Suprapubic skin (tissue), 4 donors: ENCODE data around the gene FYTTD1. TPM values are rescaled to one million over a fixed set of nuclear protein-coding genes. Genes with fewer than 3 reads are reported as not detected.
"Not testable (repeated sequence)": the region's sequence is repeated elsewhere in the genome, so short reads cannot be mapped to it uniquely, and the experiment has no call there.

Experiments
- DNase-seq, 2 donors: peaks; one replicate each; pipeline ENCODE4 v3.0.0-alpha.2; 2019; ENCODE audit warnings: low spot score in 2 of 2
- H3K27ac ChIP-seq: fragments of 200-600 bp; sonication (generic); one replicate; pipeline ENCODE4 v1.5.1; 2019
- H3K27me3 ChIP-seq: fragments of 200-600 bp; sonication (generic); one replicate; pipeline ENCODE4 v1.5.1; 2019
- H3K36me3 ChIP-seq: fragments of 200-600 bp; sonication (generic); one replicate; pipeline ENCODE4 v1.5.1; 2019
- H3K4me1 ChIP-seq: fragments of 200-600 bp; sonication (generic); one replicate; pipeline ENCODE4 v1.5.1; 2019
- H3K4me3 ChIP-seq: fragments of 200-600 bp; sonication (generic); one replicate; pipeline ENCODE4 v1.5.1; 2019; ENCODE audit warnings: mild to moderate bottlenecking
- H3K9me3 ChIP-seq: fragments of 200-600 bp; sonication (generic); one replicate; pipeline ENCODE4 v1.5.1; 2019
- CTCF ChIP-seq, 2 donors: fragments of 200-600 bp in 1 of 2; fragments of 450-650 bp in 1 of 2; sonication (generic) in 1 of 2; IDR thresholded peaks; one replicate each; pipeline ENCODE4 v1.5.1; 2016 to 2019; ENCODE audit warnings: antibody characterized with exemption in 2 of 2, mild to moderate bottlenecking in 1 of 2, moderate library complexity in 1 of 2
- EP300 ChIP-seq: sonication (generic); formaldehyde crosslinking; IDR thresholded peaks from one replicate; pipeline ENCODE4 v1.6.1; 2017; ENCODE audit warnings: antibody characterized with exemption
- POLR2A ChIP-seq, 2 donors: fragments of 450-650 bp; IDR thresholded peaks; one replicate each; pipeline ENCODE4 v1.6.1; 2017; ENCODE audit warnings: antibody characterized with exemption in 2 of 2, mild to moderate bottlenecking in 2 of 2, moderate library complexity in 2 of 2
- POLR2AphosphoS5 ChIP-seq, 3 donors: sonication (generic); formaldehyde crosslinking; IDR thresholded peaks; one replicate each; pipeline ENCODE4 v1.6.1; 2017; ENCODE audit warnings: antibody characterized with exemption in 3 of 3
- WGBS: methylation state at CpG from one replicate; pipeline ENCODE4 v1.1.5; 2018; 5-methylcytosine and 5-hydroxymethylcytosine counted together
- total RNA-seq, 4 donors: library from RNA; depleted of rRNA; stranded (reverse); fragments of >200 nt; gene quantifications; one replicate each; pipeline ENCODE4 v1.1.0, GENCODE V29; 2016

Gene FYTTD1
- total RNA-seq, 4 donors from 2014 or later = 46.6 to 53.3 (median 49.9) TPM

GRCh38 chr3:197722734-197723133 is 26.9 kb upstream of the FYTTD1 start:
- H3K4me1 ChIP-seq = no peaks in the 10 kb centered on the region
- H3K9me3 ChIP-seq = no peaks in the 10 kb centered on the region
- no peak for DNase-seq
- no peaks in the 10 kb centered on the region for H3K36me3 ChIP-seq
- H3K27ac ChIP-seq = no peak overlapping the region
- WGBS = 96% methylated on average over 2 of the region's 2 CpGs
- H3K27me3 ChIP-seq = no peaks in the 10 kb centered on the region
- no peak for TF ChIP-seq POLR2AphosphoS5 (IDR thresholded peaks at IDR 0.05)
- H3K4me3 ChIP-seq = no peak overlapping the region

- H3K9me3 ChIP-seq, H3K36me3 ChIP-seq, DNase-seq, H3K4me1 ChIP-seq, H3K27ac ChIP-seq, H3K27me3 ChIP-seq, H3K4me3 ChIP-seq: not testable (repeated sequence)
- WGBS = 95% methylated on average over 3 of the region's 3 CpGs
Measured at GRCh38 chr3:197727878-197728277, 21.8 kb upstream of the FYTTD1 start.

GRCh38 chr3:197728487-197728886 is 21.2 kb upstream of the FYTTD1 start:
- no peaks in the 10 kb centered on the region for H3K27me3 ChIP-seq
- no peaks in the 10 kb centered on the region for H3K9me3 ChIP-seq
- DNase-seq = no peak
- H3K4me1 ChIP-seq = peaks cover 2% of the 10 kb centered on the region
- 81% methylated on average over 8 of the region's 8 CpGs for WGBS
- TF ChIP-seq POLR2AphosphoS5 (IDR thresholded peaks at IDR 0.05) (no peak), CTCF (IDR thresholded peaks at IDR 0.05) (no peak), POLR2A (IDR thresholded peaks at IDR 0.05) (no peak), EP300 (no peak)
- H3K27ac ChIP-seq = no peak overlapping the region
- no peak overlapping the region for H3K4me3 ChIP-seq
- H3K36me3 ChIP-seq = no peaks in the 10 kb centered on the region

- Histone ChIP-seq H3K27ac (no peak overlapping the region), H3K27me3 (no peaks in the 10 kb centered on the region), H3K4me3 (no peak overlapping the region), H3K4me1 (peaks cover 5% of the 10 kb centered on the region), H3K36me3 (no peaks in the 10 kb centered on the region), H3K9me3 (no peaks in the 10 kb centered on the region)
- no peak for DNase-seq
- 78% methylated on average over 2 of the region's 2 CpGs for whole genome bisulfite sequencing
- TF ChIP-seq EP300 = no peak
- TF ChIP-seq CTCF (IDR thresholded peaks at IDR 0.05) = no peak
- no peak for TF ChIP-seq POLR2A (IDR thresholded peaks at IDR 0.05)
- no peak for TF ChIP-seq POLR2AphosphoS5 (IDR thresholded peaks at IDR 0.05)
Measured at GRCh38 chr3:197730200-197730599, 19.5 kb upstream of the FYTTD1 start.

GRCh38 chr3:197730770-197731169 is 18.9 kb upstream of the FYTTD1 start:
- not testable (repeated sequence) for DNase-seq, H3K4me3 ChIP-seq, H3K9me3 ChIP-seq, H3K27ac ChIP-seq, H3K27me3 ChIP-seq, H3K36me3 ChIP-seq
- WGBS = 88% methylated on average over 2 of the region's 5 CpGs
- H3K4me1 ChIP-seq = peaks cover 11% of the 10 kb centered on the region

GRCh38 chr3:197731483-197731882 is 18.2 kb upstream of the FYTTD1 start:
- not testable (repeated sequence) for H3K27me3 ChIP-seq, H3K36me3 ChIP-seq, H3K9me3 ChIP-seq, DNase-seq, H3K27ac ChIP-seq, H3K4me3 ChIP-seq
- H3K4me1 ChIP-seq = peaks cover 16% of the 10 kb centered on the region
- WGBS = 92% methylated on average over 11 of the region's 27 CpGs

GRCh38 chr3:197733042-197733441 is 16.6 kb upstream of the FYTTD1 start:
- H3K27me3 ChIP-seq = no peaks in the 10 kb centered on the region
- peaks cover 21% of the 10 kb centered on the region for H3K4me1 ChIP-seq
- TF ChIP-seq POLR2AphosphoS5 (IDR thresholded peaks at IDR 0.05) (no peak), EP300 (no peak), CTCF (IDR thresholded peaks at IDR 0.05) (no peak), POLR2A (IDR thresholded peaks at IDR 0.05) (no peak)
- H3K36me3 ChIP-seq = no peaks in the 10 kb centered on the region
- WGBS = 90% methylated on average over 4 of the region's 4 CpGs
- H3K9me3 ChIP-seq = no peaks in the 10 kb centered on the region
- H3K27ac ChIP-seq = no peak overlapping the region
- H3K4me3 ChIP-seq = no peak overlapping the region
- no peak for DNase-seq
